ENCODE data around the gene PIRT. TPM values are rescaled to one million over a fixed set of nuclear protein-coding genes. Genes with fewer than 3 reads are reported as not detected.
"Not testable (repeated sequence)": the region's sequence is repeated elsewhere in the genome, so short reads cannot be mapped to it uniquely, and the experiment has no call there.

The PIRT gene
- not detected in 2 replicates for total RNA-seq

DNA sequence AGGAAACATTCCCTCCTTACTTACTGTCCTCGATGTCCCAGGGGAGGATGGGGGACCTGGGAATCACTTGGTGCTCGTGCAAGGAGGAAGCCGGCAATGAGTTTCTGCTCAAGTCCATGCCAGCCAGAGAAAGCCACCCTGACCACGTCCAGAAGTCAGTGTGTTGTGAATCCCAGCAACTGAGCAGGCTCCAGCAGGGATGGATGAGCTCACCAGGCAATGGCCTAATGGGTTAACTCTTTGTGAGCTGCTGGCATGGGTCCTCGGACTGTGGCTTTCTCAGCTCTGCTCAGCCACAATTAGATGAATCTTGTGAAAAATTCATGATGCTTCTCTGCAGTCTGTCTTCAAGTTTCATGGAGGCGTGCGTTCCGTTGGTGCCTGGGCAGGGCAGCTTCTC is at the start of gene PIRT:
TSS of gene PIRT (minus strand) at position 167 of the 400 bp plus-strand sequence. CDS start 12,442 bp downstream, outside the sequence.
- intact Hi-C loops (cut with micrococcal nuclease), result no loop called here

DNA sequence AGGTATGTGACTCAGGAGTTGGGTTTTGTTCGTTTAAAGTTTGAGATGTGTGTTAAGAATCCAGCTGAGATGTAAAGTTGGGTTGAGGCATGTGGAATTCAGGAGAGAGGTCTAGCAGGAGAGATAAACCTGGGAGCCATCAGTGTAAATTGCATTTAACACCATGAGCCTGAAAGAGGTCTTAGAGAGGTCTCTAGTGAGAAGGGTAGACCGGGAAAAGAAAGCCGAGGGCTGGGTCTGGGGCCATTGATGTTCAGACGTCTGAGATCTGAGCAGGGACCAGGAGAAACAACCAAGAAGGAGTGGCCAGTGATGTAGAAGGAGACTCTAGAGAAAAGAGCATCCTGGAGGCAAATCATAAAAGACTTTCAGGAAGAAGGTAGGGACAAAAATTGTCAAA is 44.1 kb upstream of the PIRT start:
- intact Hi-C loops (cut with micrococcal nuclease), result no loop called here

DNA sequence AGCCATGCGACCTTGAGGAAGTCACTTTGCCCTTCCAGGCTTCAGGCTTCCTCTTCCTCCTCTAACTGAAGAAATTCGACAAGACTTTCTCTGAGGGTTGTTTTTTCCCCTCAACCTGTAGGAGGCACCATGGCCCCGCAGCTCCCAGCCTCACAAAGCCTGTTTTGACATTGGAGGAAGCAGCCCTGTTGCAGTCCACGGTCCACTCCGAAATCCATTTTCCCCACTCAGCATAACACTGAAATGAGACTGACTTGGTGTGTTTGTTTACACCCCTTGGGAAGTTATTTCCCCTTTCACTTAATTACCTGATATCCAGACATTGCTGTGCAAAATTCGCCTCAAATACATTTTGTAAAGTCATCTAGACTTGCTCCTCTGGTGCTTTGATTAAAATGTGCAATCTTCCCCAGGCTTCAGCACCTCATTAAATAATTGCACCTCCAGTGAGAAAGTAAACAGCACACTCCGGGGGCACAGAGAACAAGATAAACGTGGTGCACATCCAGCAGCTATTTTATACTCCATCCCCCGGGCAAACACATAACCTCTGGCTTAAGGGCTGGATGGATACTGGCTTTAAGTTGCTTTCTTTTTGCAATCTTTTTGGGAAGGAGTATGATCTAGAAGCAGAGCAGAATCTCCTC is 41.4 kb upstream of the PIRT start:
- intact Hi-C loops (cut with micrococcal nuclease), result no loop called here

DNA sequence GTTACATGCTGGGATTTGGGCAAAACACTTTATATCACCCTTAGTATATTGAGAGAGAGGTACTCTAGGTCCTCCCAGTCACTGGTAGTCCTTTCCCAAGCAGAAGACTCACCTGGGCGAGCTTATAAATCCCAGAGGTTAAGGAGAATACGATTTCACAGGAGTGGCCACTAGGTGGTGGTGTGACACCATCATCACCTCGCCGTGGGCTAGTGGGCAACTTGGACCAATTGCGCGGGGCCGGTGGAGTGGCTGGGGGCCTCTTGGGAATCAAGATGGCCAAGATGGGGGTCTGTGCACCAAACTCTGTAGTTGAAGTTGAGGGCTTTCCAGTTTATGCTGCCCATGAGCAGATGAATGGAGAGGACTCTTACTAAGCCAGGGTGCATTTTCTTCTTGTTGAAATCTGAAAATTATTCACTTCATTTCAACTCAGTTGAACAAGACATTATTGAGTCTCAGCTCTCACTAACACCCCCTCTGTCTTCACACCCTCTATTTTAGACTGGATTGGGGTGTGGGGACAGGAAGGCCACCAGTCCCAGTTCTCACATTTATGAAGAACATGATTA is 38.2 kb upstream of the PIRT start:
- intact Hi-C loops (cut with micrococcal nuclease), result loop anchor here (2.0 kb wide), 1 partner anchor 1111 kb away; no protein-coding TSS in a partner anchor

DNA sequence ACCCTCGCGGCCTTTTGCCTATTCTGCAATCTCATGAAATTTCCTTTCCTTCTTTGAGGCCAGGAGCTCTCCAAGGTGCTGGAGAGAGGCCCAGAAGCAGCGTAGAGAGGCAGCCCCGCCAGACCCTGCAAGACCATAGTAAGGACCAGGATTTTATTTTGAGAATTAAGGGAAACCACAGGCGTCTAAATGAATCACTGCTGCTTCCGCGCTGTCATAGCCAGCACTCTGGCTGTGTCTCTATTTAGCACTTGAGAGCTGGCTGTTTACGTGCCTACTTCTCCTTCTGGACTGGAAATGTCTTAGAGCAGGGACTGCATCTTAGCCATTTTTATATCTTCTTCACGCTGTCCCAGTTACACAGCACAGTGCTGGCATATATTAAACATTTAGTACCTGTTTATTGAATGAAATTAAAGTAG is 37.6 kb upstream of the PIRT start:
- intact Hi-C loops (cut with micrococcal nuclease), result no loop called here

DNA sequence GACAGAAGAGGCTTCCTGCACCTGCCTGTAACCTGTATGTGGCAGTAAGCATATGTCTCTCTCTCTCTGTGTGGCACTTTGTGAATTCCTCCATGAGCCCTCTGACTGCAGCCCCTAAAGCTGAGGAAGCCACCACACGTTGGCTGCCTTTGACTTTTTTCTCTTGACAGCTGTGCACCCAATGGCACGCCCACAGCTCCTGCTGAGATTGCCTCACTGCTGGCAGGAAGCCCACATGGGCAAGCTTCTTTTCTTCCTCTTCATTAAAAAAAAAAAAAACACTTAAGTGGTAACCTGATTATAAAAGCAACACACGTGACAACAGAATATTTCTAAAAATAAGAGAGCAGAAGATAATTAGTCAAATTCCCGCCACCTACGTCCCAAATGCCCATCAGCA is 34.0 kb upstream of the PIRT start:
- intact Hi-C loops (cut with micrococcal nuclease), result no loop called here

DNA sequence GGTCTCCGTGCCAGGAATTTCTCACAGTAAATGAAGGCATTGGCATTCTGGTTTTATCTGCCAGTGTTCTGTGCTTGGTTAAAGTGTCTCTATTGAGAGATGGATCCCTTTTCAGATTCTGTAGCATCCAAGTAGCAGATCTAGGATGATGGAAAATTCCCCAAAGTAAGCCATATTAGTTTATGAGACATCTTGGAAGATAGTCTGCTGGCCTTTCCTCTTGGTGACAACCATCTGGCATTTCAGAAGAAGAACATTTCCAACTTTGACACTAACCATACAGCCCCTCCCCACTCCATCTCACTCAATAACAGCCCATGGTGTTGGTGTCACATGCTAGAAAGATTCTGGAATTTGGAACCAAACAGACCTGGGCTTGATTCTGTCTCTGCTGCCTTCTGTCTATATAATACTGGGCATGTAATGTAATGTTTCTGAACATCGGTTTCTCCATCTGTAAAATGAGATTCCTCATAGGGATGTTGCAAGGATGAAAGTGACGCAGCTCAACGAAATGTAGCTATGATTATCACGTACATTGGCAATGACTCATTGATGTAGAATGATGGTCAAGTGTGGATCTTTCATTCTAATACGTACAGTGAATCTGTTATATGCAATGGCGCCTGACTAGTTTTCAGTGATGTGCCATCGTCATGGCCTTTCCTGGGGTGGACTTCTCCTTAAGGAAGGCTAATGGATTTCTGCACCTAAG is 32.6 kb upstream of the PIRT start:
- intact Hi-C loops (cut with micrococcal nuclease), result no loop called here

DNA sequence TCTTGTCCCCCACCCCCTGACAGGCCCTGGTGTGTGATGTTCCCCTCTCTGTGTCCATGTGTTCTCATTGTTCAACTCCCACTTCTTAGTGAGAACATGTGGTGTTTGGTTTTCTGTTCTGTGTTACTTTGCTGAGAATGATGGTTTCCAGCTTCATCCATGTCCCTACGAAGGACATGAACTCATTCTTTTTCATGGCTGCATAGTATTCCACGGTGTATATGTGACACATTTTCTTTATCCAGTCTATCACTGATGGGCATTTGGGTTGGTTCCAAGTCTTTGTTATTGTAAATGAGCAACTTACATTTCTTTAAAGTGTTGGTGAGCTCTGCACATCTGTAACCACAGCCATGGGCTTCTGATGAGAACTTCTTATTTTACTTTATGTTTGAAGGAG is 30.9 kb upstream of the PIRT start:
- intact Hi-C loops (cut with micrococcal nuclease), result not testable (repeated sequence)

DNA sequence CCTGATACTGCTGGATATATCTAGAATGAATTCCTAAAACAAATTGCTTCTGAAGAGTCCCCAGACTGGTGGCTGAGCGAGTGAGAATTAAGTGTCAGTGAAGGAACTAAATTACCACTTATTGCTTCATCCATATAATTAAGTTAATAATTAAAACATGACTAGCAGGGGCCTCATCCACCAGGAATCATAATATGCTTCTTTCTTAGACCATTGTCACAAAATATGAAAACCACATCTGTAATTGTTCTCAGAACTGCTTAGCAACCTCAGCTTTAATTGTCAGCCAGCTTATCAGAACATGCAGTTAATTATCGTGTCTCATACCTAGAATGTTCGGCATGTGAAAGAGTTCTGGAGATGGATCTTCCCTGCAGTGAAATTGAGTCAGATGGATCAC is 21.2 kb upstream of the PIRT start:
- intact Hi-C loops (cut with micrococcal nuclease), result no loop called here

DNA sequence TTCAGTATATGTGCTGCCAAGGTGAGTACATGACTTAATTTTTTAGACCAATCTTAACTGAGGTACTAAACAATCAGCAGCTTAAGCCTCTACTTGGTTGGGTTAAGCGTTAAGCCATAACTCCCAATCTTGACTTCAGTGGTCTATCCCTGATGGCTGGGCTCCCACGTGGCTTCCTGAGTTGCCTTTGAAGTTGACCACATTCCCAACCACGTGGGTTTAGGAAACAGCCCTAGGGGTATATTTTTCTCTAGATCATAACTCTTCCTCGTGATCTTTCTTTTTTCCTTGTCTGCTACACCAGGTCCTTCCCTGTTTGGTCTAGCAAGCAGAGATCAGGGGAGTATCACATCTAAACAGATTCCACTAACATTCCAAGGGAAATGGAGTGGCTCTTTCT is 20.1 kb upstream of the PIRT start:
- intact Hi-C loops (cut with micrococcal nuclease), result no loop called here

DNA sequence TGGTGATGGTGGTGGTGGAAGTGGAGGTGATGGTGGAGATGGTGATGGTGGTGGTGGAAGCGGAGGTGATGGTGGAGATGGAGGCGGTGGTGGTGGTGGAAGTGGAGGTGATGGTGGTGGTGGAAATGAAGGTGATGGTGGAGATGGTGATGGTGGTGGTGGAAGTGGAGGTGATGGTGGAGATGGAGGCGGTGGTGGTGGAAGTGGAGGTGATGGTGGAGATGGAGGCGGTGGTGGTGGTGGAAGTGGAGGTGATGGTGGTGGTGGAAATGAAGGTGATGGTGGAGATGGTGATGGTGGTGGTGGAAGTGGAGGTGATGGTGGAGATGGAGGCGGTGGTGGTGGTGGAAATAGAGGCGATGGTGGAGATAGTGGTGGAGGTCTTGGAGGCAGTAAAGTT is 8.7 kb upstream of the PIRT start:
- intact Hi-C loops (cut with micrococcal nuclease), result not testable (repeated sequence)

DNA sequence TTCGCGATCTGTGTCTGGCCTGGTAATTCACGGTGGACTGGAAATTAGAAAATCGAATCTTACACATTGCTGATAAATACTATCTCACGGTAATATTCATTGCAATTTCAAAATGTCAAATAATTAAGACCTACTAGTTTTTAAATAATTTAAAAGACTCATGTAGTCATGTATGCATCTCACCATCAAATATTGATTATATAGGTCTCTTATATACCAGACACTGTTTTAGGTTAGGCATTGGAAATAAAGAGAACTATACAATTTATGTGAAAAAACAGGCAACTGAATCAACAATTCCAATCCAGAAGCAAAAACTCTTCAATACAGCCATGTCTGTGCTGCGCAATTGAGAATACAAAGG is 7.5 kb upstream of the PIRT start:
- intact Hi-C loops (cut with micrococcal nuclease), result loop anchor here (1.0 kb wide), 5 partner anchors 73 to 214 kb away; partner anchors contain the start of genes ADPRM and SCO1

DNA sequence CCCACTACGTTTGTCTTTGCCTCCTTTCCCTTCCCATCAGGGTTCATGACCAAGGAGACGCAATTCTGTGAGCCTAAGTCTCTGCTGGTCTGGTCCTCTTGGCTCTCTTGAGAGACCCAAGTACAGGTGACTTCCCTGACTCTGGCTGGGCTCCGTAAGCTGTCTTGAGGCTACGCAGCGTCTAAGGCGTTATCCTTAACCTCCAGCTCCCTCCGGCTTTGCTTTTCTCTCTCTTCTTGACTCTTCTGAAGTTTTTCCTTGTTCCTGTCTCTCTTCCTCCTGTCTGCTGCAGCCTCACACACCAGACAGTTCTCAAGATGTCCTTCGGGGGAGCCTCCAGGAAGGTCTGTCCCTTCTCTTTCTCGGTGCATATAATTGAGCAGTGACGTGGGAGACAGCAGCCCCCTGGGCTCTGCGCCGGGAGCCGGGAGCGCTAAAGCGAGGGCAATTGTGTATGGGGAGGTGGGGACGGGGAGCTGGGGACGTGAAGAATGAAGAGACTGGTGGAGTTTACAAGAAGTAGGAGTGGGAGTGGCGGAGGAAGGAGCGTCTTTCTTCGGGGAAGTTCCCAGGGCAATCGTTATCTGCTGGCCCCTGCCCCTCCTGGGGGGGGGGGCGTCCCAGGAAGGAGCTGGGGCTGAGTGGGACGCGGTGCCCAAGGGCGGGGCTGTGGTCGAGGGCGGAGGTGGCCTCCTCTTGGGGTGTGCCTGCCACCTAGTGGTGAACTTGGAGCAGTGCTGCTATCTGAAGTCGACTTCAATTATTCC is 6.9 kb upstream of the PIRT start:
- intact Hi-C loops (cut with micrococcal nuclease), result loop anchor here (1.0 kb wide), 5 partner anchors 73 to 214 kb away; partner anchors contain the start of genes ADPRM and SCO1

DNA sequence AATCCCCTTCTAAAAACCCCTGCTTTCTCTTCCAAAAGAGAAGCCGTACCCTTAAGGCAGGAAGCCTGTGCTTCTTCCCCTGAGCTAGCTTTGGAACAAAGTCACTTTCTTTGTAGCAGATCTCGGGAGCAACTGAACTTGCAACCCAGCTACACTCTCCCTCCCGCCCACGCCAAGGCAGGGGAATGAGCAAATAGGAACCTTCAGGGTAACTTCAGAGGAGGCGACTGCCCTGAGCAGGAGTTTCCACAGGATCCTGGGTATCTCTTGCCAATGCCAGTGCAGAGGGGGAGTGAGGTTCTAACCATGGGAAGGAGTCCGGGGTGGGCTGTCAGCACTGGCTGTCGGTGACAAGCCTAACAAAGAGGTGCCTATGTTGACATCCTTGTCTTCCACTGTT is 5.9 kb upstream of the PIRT start:
- intact Hi-C loops (cut with micrococcal nuclease), result no loop called here

DNA sequence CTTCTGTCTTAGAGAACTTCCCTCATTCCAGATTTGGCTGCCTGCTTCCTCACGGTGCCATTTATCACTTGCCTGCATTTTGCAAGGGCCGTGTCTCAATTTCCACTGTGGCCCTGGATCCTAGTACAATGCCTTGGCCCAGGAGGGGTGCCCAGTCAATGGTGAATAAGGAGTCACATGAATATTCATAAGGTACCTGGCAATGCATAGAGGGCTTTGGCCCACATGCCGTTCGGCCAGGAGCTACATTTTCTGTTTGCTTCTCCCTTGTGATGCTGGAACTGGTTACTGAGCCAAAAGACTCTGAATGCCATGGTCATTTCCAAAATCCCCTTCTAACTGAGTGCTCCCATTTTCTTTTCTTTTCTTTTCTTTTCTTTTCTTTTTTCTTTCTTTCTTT is 4.8 kb upstream of the PIRT start:
- intact Hi-C loops (cut with micrococcal nuclease), result no loop called here

DNA sequence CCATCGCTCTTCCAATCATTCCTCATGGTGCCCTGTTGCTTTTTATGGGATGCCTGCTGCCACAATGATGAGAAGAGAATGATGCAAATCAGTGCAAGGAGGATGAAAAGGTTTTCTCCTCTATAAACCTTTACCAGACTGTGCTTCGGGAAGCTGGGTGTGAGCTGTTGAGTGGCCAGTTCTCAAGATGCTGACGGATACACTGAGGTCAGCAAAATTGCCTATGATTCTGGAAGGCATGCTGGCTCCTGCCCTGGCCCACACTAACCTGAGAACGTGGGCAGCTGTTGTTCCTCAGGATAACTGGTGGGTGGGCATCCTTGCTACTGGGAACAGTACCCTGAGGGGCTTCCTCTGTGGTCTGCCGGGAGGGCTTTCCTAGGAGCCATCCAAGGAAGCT is 795 bp upstream of the PIRT start:
- intact Hi-C loops (cut with micrococcal nuclease), result no loop called here

DNA sequence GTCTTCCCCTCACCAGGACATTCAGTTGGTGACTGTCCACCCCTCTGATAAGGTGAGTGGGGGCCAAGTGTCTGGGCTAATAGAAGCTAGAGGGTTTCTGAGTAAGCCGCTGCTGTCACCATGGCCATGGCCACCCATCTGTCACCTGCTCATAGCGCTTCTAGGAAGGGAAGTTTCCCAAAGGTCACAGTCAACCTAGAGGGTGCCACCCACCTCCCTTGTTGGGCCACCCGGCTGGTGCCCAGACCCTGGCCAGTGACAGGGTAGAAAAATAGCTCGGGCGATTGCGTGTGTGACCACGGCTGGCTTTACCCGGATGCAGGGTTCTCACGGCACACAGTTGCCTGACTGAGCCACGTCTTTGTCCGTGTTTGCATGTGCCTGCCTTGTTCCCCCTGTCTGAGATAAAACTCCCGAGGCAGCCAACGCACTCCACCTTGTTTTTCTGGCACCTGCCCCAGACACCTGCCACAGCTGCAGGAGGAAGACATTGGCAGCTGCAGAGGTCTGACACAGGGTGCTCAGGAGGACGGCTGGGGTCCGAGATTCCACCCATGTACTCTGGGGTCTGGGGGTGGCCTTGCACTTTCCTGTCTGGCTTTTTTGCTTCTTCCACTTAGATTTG is 809 bp downstream of the PIRT start:
- intact Hi-C loops (cut with micrococcal nuclease), result no loop called here

DNA sequence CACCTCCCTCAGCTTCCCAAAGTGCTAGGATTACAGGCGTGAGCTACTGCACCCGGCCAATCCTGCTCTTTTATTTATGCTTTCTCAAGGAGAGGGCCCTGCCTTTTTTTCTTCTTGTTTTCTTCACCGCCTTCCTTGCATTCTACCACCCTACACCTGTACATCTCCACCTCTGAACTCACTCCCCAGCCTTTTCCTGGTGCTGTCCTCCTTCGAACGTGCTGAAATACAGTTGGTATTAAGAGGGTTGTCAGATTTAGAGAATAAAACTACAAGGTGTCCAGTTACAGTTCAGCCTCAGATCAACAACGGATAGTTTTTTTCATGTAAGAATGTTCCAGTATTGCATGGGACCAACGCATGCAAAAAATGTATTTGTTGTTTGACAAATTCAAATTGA is 1.7 kb downstream of the PIRT start:
- intact Hi-C loops (cut with micrococcal nuclease), result no loop called here

DNA sequence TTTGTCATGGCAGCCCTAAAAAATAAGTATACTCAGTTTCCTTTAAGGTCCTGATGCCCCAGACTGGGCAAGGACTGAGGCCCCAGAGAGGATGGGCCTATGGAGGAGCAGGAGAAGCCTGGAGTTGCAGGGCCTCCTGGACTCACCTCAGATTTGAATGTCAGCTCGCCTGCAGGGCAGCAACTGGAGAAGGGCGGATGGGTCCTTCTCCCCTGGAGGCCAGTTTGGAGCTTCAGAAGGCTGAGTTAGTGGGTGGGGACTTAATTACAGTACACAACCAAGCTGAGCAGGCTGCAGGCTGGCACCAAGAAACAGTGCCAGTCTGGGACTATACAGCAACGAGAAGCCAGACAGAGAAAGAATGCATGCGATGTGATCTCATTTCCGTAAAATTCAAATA is 6.2 kb downstream of the PIRT start:
- intact Hi-C loops (cut with micrococcal nuclease), result no loop called here

DNA sequence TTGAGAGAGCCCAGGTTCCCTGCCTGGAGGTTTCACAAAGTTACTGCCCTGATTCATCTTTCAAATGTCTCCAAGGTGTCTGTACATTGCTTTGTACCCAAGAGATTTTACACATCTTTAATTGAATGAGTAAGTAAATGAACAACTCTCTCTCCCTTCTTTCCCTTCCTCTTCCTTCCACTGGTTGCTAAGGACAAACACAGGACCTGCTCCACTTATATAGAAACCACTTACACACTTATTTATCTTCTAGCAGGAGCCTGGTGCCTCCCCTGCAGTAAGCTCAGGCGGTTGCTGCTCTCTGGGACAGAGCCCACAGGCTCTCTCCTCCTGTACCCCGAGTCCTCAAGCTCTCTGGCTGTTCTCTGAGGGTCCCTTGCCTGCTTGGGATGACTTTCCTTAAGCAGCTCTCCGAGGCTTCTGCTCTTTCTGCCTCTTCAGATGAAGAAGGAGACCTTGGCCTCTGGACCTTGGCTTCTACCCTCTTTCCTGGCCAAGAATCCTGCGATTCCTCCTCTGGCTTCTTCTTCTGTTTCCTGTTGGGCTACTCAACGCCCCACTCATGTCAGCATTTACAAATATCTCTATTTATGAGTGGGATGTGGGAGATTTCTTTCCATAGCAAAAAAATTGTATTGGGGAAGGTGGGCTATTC is 9.9 kb downstream of the PIRT start:
- intact Hi-C loops (cut with micrococcal nuclease), result no loop called here

DNA sequence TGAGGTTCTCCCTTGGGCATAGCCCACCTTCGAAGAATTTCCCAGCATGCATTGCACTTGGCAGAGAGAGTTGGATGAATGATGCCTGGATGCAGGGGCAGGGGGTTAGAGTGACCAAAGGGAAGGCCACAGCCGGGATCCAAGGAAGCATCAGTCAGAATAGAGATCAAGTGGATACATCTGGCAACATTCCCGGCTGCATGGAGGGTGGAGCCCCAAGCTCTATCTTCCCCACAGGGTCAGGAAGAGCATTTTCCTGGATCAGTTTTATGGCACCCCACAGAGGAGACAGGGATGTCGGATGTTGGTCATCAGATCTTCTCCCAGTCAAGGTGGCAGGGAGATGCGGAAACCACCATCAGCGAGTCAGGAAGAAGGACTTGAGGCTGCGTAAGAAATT is 13.0 kb downstream of the PIRT start:
- intact Hi-C loops (cut with micrococcal nuclease), result no loop called here

Data from T-helper 1 cell treated with Interleukin-12 subunit alpha and Interleukin-12 subunit beta and Interleukin-4 antibody, amounts not matched to agents 30 ng/mL and 1 ng/mL, for 36 hours (primary cell).